Astrocyte (in vitro differentiated cells and primary cell): Measurements from ENCODE around the gene ATP11C.

ENCODE experiments used
- CTCF ChIP-seq: IDR thresholded peaks from 2 replicates; pipeline ENCODE4 v1.5.1; 2011; ENCODE audit warnings: low read depth, mild to moderate bottlenecking, inconsistent platforms, low read length, moderate library complexity; ENCODE audit not compliant: insufficient read depth
- EZH2 ChIP-seq: IDR thresholded peaks from 2 replicates; pipeline ENCODE4 v1.6.1; 2012; ENCODE audit warnings: mild to moderate bottlenecking, low read length, inconsistent platforms; ENCODE audit not compliant: insufficient read depth

- TF ChIP-seq CTCF: no peak
- no peak for TF ChIP-seq EZH2
These were observed 162.5 kb downstream of the ATP11C start for GRCh38 chrX:139770366-139770765.
